IMR-90 (cell line): Measurements from ENCODE around the gene SIGLEC7.

Source experiments
- RCOR1 ChIP-seq: IDR thresholded peaks from 2 replicates; pipeline ENCODE4 v1.6.1; 2012; ENCODE audit warnings: mild to moderate bottlenecking, low read length, improper control_type of control experiment; ENCODE audit not compliant: insufficient replicate concordance
- TF ChIP-seq, protein P1 (sequence below): conservative IDR thresholded peaks from 2 replicates; pipeline ENCODE4 v1.5.1; 2012; ENCODE audit warnings: mild to moderate bottlenecking, low read depth, low read length, improper control_type of control experiment

DNA sequence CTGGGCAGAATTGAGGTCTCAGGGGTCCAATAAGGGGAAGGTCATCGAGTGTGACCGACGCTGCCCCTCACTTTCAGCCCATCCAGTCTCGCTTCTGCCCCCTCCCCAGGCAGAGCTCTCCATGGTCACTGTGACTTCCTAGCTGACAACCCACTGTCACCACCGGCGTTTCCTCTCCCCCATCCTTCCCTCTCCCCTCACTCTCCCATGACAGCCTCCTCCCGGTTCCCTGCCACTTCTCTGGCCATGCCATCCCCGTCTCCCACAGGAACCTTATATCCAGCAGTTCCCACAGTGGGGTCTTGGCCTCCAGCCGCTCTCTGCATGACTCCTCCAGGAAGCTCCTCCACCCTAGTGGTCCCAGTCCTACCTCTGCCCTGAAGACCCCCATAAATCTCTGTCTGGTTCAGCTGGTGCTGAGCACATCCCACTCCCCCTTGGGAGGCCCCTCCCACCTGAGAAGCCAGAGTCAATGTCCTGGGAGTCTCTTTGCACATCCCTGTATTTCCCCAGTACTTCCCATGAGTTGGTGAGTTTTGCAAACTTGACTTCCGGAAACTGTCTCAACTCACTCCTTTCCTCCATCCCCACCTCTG lies 58.1 kb downstream of the SIGLEC7 start:
- TF ChIP-seq, protein P1, sequence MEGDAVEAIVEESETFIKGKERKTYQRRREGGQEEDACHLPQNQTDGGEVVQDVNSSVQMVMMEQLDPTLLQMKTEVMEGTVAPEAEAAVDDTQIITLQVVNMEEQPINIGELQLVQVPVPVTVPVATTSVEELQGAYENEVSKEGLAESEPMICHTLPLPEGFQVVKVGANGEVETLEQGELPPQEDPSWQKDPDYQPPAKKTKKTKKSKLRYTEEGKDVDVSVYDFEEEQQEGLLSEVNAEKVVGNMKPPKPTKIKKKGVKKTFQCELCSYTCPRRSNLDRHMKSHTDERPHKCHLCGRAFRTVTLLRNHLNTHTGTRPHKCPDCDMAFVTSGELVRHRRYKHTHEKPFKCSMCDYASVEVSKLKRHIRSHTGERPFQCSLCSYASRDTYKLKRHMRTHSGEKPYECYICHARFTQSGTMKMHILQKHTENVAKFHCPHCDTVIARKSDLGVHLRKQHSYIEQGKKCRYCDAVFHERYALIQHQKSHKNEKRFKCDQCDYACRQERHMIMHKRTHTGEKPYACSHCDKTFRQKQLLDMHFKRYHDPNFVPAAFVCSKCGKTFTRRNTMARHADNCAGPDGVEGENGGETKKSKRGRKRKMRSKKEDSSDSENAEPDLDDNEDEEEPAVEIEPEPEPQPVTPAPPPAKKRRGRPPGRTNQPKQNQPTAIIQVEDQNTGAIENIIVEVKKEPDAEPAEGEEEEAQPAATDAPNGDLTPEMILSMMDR, result no peak
- no peak for TF ChIP-seq RCOR1
